CD14-positive monocyte (primary cell): Measurements from ENCODE around the gene CALHM2. TPM values are rescaled to one million over a fixed set of nuclear protein-coding genes. Genes with fewer than 3 reads are reported as not detected.

Experiments used
- DNase-seq, 3 donors: peaks; one replicate each; pipeline ENCODE4 v3.0.0-alpha.2; 2011 to 2022
- H2AFZ ChIP-seq: 2 replicates; pipeline ENCODE4 v1.6.0; 2012; ENCODE audit warnings: mild to moderate bottlenecking, low read depth, low read length, inconsistent platforms; ENCODE audit not compliant: insufficient read depth, poor library complexity, severe bottlenecking
- H3K27ac ChIP-seq, 2 donors: 1 replicate in 1 of 2; 2 replicates in 1 of 2; pipeline ENCODE4 v1.5.1; 2012 to 2013; ENCODE audit warnings: low read length in 2 of 2, control low read depth in 1 of 2, inconsistent platforms in 1 of 2, low read depth in 1 of 2, mild to moderate bottlenecking in 1 of 2
- H3K27me3 ChIP-seq, 2 donors: one replicate each; pipeline versions ENCODE4 v1.6.0 to v1.6.1; 2011 to 2013; ENCODE audit warnings: low read length in 2 of 2; ENCODE audit not compliant: control insufficient read depth in 2 of 2, insufficient read depth in 2 of 2
- H3K36me3 ChIP-seq, 2 donors: replicated peaks in 1 of 2; 1 replicate in 1 of 2; 2 replicates in 1 of 2; pipeline versions ENCODE4 v1.5.1 to v1.6.1; 2012 to 2013; ENCODE audit warnings: low read length in 2 of 2, control low read depth in 1 of 2, inconsistent platforms in 1 of 2, mild to moderate bottlenecking in 1 of 2; ENCODE audit not compliant: insufficient read depth in 2 of 2, control insufficient read depth in 1 of 2
- H3K4me1 ChIP-seq, 2 donors: 1 replicate in 1 of 2; 2 replicates in 1 of 2; pipeline versions ENCODE4 v1.5.1 to v1.6.1; 2012 to 2013; ENCODE audit warnings: low read length in 2 of 2, control low read depth in 1 of 2, inconsistent platforms in 1 of 2, mild to moderate bottlenecking in 1 of 2, moderate library complexity in 1 of 2; ENCODE audit not compliant: insufficient read depth in 2 of 2, control insufficient read depth in 1 of 2
- H3K4me2 ChIP-seq: replicated peaks from 2 replicates; pipeline ENCODE3; 2012; ENCODE audit warnings: low read length, moderate library complexity, mild to moderate bottlenecking; ENCODE audit not compliant: poor library complexity, severe bottlenecking; ENCODE audit errors: extremely low read depth
- H3K4me3 ChIP-seq, 3 experiments: fragments of 200-600 bp in 1 of 3; sonication (generic) in 1 of 3; replicated peaks in 1 of 3; 1 replicate in 2 of 3; 2 replicates in 1 of 3; pipeline ENCODE4 v1.5.1; 2011 to 2013; ENCODE audit warnings: low read length in 3 of 3, mild to moderate bottlenecking in 3 of 3, control low read depth in 2 of 3, low read depth in 2 of 3, inconsistent platforms in 1 of 3, moderate library complexity in 1 of 3
- H3K79me2 ChIP-seq: 2 replicates; pipeline ENCODE4 v1.6.0; 2012; ENCODE audit warnings: mild to moderate bottlenecking, control low read depth, inconsistent platforms, low read length, moderate library complexity; ENCODE audit not compliant: insufficient read depth
- H3K9ac ChIP-seq: 2 replicates; pipeline ENCODE4 v1.6.0; 2017; ENCODE audit warnings: low read length, mild to moderate bottlenecking; ENCODE audit not compliant: insufficient read depth, poor library complexity, severe bottlenecking
- H3K9me3 ChIP-seq, 2 donors: replicated peaks in 1 of 2; 1 replicate in 1 of 2; 2 replicates in 1 of 2; pipeline versions ENCODE4 v1.5.1 to v1.6.1; 2012 to 2013; ENCODE audit warnings: low read length in 2 of 2, control low read depth in 1 of 2; ENCODE audit not compliant: control insufficient read depth in 1 of 2, insufficient read depth in 1 of 2
- H4K20me1 ChIP-seq: 2 replicates; pipeline ENCODE4 v1.6.0; 2012; ENCODE audit warnings: mild to moderate bottlenecking, low read length, control low read depth, moderate library complexity; ENCODE audit not compliant: insufficient read depth
- H3K27ac Mint-ChIP-seq, 7 donors: one replicate each; pipeline ENCODE4 v1.8.0; 2020; ENCODE audit warnings: mild to moderate bottlenecking in 7 of 7, mixed read lengths in 7 of 7, moderate library complexity in 6 of 7, inconsistent platforms in 2 of 7
- H3K27me3 Mint-ChIP-seq, 3 donors: one replicate each; pipeline ENCODE4 v1.8.0; 2021 to 2022; ENCODE audit warnings: low read depth in 3 of 3, mild to moderate bottlenecking in 3 of 3, mixed read lengths in 3 of 3, moderate library complexity in 3 of 3, inconsistent platforms in 1 of 3
- H3K36me3 Mint-ChIP-seq, 2 donors: one replicate each; pipeline ENCODE4 v1.8.0; 2020; ENCODE audit warnings: mixed read lengths in 2 of 2, inconsistent platforms in 1 of 2, mild to moderate bottlenecking in 1 of 2
- H3K4me1 Mint-ChIP-seq: one replicate; pipeline ENCODE4 v1.8.0; 2020; ENCODE audit warnings: mild to moderate bottlenecking, mixed read lengths
- H3K4me3 Mint-ChIP-seq, 2 donors: one replicate each; pipeline ENCODE4 v1.8.0; 2020; ENCODE audit warnings: mild to moderate bottlenecking in 2 of 2, mixed read lengths in 2 of 2, moderate library complexity in 1 of 2
- H3K9me3 Mint-ChIP-seq, 7 donors: one replicate each; pipeline ENCODE4 v1.8.0; 2020 to 2022; ENCODE audit warnings: mixed read lengths in 7 of 7, mild to moderate bottlenecking in 6 of 7, moderate library complexity in 6 of 7, inconsistent platforms in 2 of 7
- CTCF ChIP-seq: fragments of 200-600 bp; IDR thresholded peaks from one replicate; pipeline ENCODE4 v1.8.0; 2022; ENCODE audit warnings: antibody characterized with exemption, mild to moderate bottlenecking
- WGBS: methylation state at CpG from one replicate; pipeline ENCODE4 v1.1.5; 2013; ENCODE audit warnings: missing lambda C conversion rate; ENCODE audit not compliant: insufficient coverage; 5-methylcytosine and 5-hydroxymethylcytosine counted together
- intact Hi-C, 2 donors: fragments of 100-400 bp; cut with micrococcal nuclease; formaldehyde crosslinking; loops; one replicate each; pipeline versions ENCODE4 v1.15.0 to v1.15.1; 2023
- polyA plus RNA-seq, 3 donors: library from polyadenylated mRNA; depleted of rRNA in 1 of 3; unstranded in 2 of 3; stranded (reverse) in 1 of 3; fragments of 300-500 nt in 2 of 3; fragments of >200 nt in 1 of 3; fragmentation: Illumina TruSeq in 2 of 3; gene quantifications; 1 replicate in 2 of 3; 2 replicates in 1 of 3; pipeline ENCODE4 v1.2.3, GENCODE V29; 2012 to 2021

Gene CALHM2
- polyA plus RNA-seq, 3 donors = 48.4 to 80.7 (median 66.5) TPM

GRCh38 chr10:103479135-103479534, 27.0 kb upstream of the CALHM2 start, which contains the start of gene CALHM3:
Gene CALHM3, minus strand, starts transcription at chr10:103479240. Its CDS starts 208 bp downstream, at chr10:103479032.
- Histone ChIP-seq H3K4me1 (peaks cover 13 to 22% of the 10 kb centered on the region in 2 donors), H2AFZ (peak within 1 kb of the TSS; percentile 21), H3K4me3 (no peak within 1 kb of the TSS), H3K9me3 (no peaks in the 10 kb centered on the region), H3K27ac (no peak within 1 kb of the TSS), H3K36me3 (no peaks in the 10 kb centered on the region), H3K79me2 (no peaks in the 10 kb centered on the region), H4K20me1 (no peaks in the 10 kb centered on the region), H3K9ac (no peak within 1 kb of the TSS), H3K27me3 (no peaks in the 10 kb centered on the region), H3K4me2 (no peak within 1 kb of the TSS)
- Mint-ChIP-seq H3K36me3 (peaks cover 0 to under 1% of the 10 kb centered on the region in 2 donors), H3K9me3 (peaks cover 0 to 2% (median 0%) of the 10 kb centered on the region in 7 donors), H3K4me3 (no peak within 1 kb of the TSS), H3K27me3 (no peaks in the 10 kb centered on the region), H3K27ac (peak within 1 kb of the TSS in 1 of 7 donors; percentile 41), H3K4me1 (peaks cover 12% of the 10 kb centered on the region)
- intact Hi-C loops = no loop called here
- 80% methylated on average over 1 of the region's 7 CpGs for WGBS
- no peak for TF ChIP-seq CTCF
- DNase-seq = peak in 2 of 3 donors; percentile 21 to 27

- Mint-ChIP-seq H3K36me3 (peaks cover 0 to 2% of the 10 kb centered on the region in 2 donors), H3K27ac (peak overlapping the region in 1 of 7 donors; percentile 41), H3K9me3 (peaks cover 0 to 2% (median 0%) of the 10 kb centered on the region in 7 donors), H3K4me3 (no peak overlapping the region), H3K27me3 (no peaks in the 10 kb centered on the region), H3K4me1 (peaks cover 12% of the 10 kb centered on the region)
- Histone ChIP-seq H3K27me3 (no peaks in the 10 kb centered on the region), H2AFZ (peak overlapping the region; percentile 21), H3K4me2 (no peak overlapping the region), H3K79me2 (no peaks in the 10 kb centered on the region), H3K4me1 (peaks cover 13 to 22% of the 10 kb centered on the region in 2 donors), H3K36me3 (no peaks in the 10 kb centered on the region), H3K9me3 (no peaks in the 10 kb centered on the region), H3K4me3 (no peak overlapping the region), H3K27ac (no peak overlapping the region), H4K20me1 (no peaks in the 10 kb centered on the region), H3K9ac (no peak overlapping the region)
- no peak for DNase-seq
- no peak for TF ChIP-seq CTCF
- intact Hi-C loops = no loop called here
- WGBS = 96% methylated on average over 22 of the region's 22 CpGs
Observed at GRCh38 chr10:103478671-103479070, 26.5 kb upstream of the CALHM2 start.
